Uterus (tissue), 4 donors: ENCODE results near the gene TMEM150A. TPM values are rescaled to one million over a fixed set of nuclear protein-coding genes. Genes with fewer than 3 reads are reported as not detected.
"Not testable (repeated sequence)": the region's sequence is repeated elsewhere in the genome, so short reads cannot be mapped to it uniquely, and the experiment has no call there.

ENCODE experiments used
- DNase-seq, 2 donors: peaks; one replicate each; pipeline ENCODE4 v3.0.0-alpha.2; 2019 to 2020
- H3K27ac ChIP-seq, 2 donors: fragments of 200-600 bp; sonication (generic); 1 replicate in 1 of 2; 2 replicates in 1 of 2; pipeline ENCODE4 v1.5.1; 2016 to 2018
- H3K27me3 ChIP-seq, 2 donors: fragments of 200-600 bp; sonication (generic); one replicate each; pipeline ENCODE4 v1.5.1; 2018 to 2019; ENCODE audit warnings: control low read depth in 1 of 2
- H3K36me3 ChIP-seq, 2 donors: fragments of 200-600 bp; sonication (generic); one replicate each; pipeline ENCODE4 v1.5.1; 2019; ENCODE audit warnings: control low read depth in 1 of 2
- H3K4me1 ChIP-seq, 2 donors: fragments of 200-600 bp; sonication (generic); one replicate each; pipeline ENCODE4 v1.5.1; 2018 to 2019; ENCODE audit warnings: control low read depth in 1 of 2
- H3K4me3 ChIP-seq, 2 donors: fragments of 200-600 bp; sonication (generic); 1 replicate in 1 of 2; 2 replicates in 1 of 2; pipeline ENCODE4 v1.5.1; 2018 to 2019; ENCODE audit warnings: mild to moderate bottlenecking in 1 of 2
- H3K9me3 ChIP-seq, 2 donors: fragments of 200-600 bp; sonication (generic); one replicate each; pipeline ENCODE4 v1.5.1; 2019; ENCODE audit warnings: control low read depth in 1 of 2
- POLR2A ChIP-seq, 2 donors: fragments of 450-650 bp; IDR thresholded peaks; one replicate each; pipeline ENCODE4 v1.6.1; 2016; ENCODE audit warnings: antibody characterized with exemption in 2 of 2, mild to moderate bottlenecking in 1 of 2, moderate library complexity in 1 of 2
- intact Hi-C: fragments of 100-400 bp; cut with DNase I; formaldehyde crosslinking; loops from one replicate; pipeline ENCODE4 v1.15.1; 2023; ENCODE audit warnings: low total_unique reads
- total RNA-seq, 4 donors: library from RNA; depleted of rRNA in 3 of 4; stranded (reverse); fragments of >200 nt in 3 of 4; gene quantifications; one replicate each; pipeline versions ENCODE4 v1.1.0 to v1.2.4, GENCODE V29; 2014 to 2023
- TF ChIP-seq, protein P1 (sequence below), 4 experiments: fragments of 200-600 bp in 2 of 4; fragments of 450-650 bp in 2 of 4; sonication (generic) in 2 of 4; IDR thresholded peaks; one replicate each; pipeline ENCODE4 v1.5.1; 2016 to 2019; ENCODE audit warnings: antibody characterized with exemption in 4 of 4, mild to moderate bottlenecking in 2 of 4, moderate library complexity in 1 of 4
- donor health status: DM: yes; HTN: yes; CAD: no.

TMEM150A gene
- total RNA-seq, 4 donors from 2014 or later: 2.6 to 24.1 (median 7.8) TPM; not detected in 1

GRCh38 chr2:85564144-85564563, 38.3 kb downstream of the TMEM150A start:
- no peak for DNase-seq
- Histone ChIP-seq H3K36me3 (no peaks in the 10 kb centered on the region), H3K4me1 (peaks cover 8 to 9% of the 10 kb centered on the region in 2 donors), H3K27me3 (no peaks in the 10 kb centered on the region), H3K9me3 (no peaks in the 10 kb centered on the region), H3K27ac (no peak overlapping the region), H3K4me3 (no peak overlapping the region)
- no peak for TF ChIP-seq POLR2A (IDR thresholded peaks at IDR 0.05)
- TF ChIP-seq, protein P1, sequence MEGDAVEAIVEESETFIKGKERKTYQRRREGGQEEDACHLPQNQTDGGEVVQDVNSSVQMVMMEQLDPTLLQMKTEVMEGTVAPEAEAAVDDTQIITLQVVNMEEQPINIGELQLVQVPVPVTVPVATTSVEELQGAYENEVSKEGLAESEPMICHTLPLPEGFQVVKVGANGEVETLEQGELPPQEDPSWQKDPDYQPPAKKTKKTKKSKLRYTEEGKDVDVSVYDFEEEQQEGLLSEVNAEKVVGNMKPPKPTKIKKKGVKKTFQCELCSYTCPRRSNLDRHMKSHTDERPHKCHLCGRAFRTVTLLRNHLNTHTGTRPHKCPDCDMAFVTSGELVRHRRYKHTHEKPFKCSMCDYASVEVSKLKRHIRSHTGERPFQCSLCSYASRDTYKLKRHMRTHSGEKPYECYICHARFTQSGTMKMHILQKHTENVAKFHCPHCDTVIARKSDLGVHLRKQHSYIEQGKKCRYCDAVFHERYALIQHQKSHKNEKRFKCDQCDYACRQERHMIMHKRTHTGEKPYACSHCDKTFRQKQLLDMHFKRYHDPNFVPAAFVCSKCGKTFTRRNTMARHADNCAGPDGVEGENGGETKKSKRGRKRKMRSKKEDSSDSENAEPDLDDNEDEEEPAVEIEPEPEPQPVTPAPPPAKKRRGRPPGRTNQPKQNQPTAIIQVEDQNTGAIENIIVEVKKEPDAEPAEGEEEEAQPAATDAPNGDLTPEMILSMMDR (IDR thresholded peaks at IDR 0.05): no peak
- intact Hi-C loops: no loop called here

- Histone ChIP-seq H3K4me1 (peaks cover 8 to 9% of the 10 kb centered on the region in 2 donors), H3K27ac (peak within 1 kb of the TSS; percentile 89 to 91), H3K9me3 (no peaks in the 10 kb centered on the region), H3K27me3 (no peaks in the 10 kb centered on the region), H3K36me3 (no peaks in the 10 kb centered on the region), H3K4me3 (peak within 1 kb of the TSS; percentile 81 to 91)
- TF ChIP-seq POLR2A (IDR thresholded peaks at IDR 0.05): peak; percentile 74 to 84
- TF ChIP-seq, protein P1 (IDR thresholded peaks at IDR 0.05): peak in 3 of 4 experiments; percentile 37 to 71 (median 61)
- intact Hi-C loops: no loop called here
- DNase-seq: peak; percentile 94 to 97
Observed at GRCh38 chr2:85561280-85562212, 41.0 kb downstream of the TMEM150A start, which contains the start of gene GGCX. Gene GGCX, minus strand, starts transcription at chr2:85561493. Its CDS starts 65 bp downstream, at chr2:85561428.

GRCh38 chr2:85560812-85561279, 41.7 kb downstream of the TMEM150A start:
- no peaks in the 10 kb centered on the region for H3K9me3 ChIP-seq
- peaks cover 8 to 9% of the 10 kb centered on the region in 2 donors for H3K4me1 ChIP-seq
- peak overlapping the region; percentile 81 to 91 for H3K4me3 ChIP-seq
- H3K27me3 ChIP-seq: no peaks in the 10 kb centered on the region
- H3K36me3 ChIP-seq: no peaks in the 10 kb centered on the region
- no peak for DNase-seq
- peak overlapping the region; percentile 89 to 91 for H3K27ac ChIP-seq
- TF ChIP-seq, protein P1 (IDR thresholded peaks at IDR 0.05): no peak
- TF ChIP-seq POLR2A (IDR thresholded peaks at IDR 0.05): no peak
- intact Hi-C loops: no loop called here

DNA sequence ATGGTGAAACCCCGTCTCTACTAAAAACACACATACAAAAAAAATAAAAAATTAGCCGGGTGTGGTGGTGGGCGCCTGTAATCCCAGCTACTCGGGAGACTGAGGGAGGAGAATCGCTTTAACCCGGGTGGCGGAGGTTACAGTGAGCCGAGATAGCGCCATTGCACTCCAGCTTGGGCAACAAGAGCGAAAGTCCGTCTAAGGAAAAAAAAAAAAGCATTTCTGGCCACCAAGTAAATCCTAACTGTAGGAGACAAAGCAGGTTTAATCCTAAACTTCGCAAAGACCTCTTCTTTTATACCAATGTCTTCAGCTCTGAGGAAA, 42.1 kb downstream of the TMEM150A start:
- H3K36me3 ChIP-seq, H3K27me3 ChIP-seq, DNase-seq, H3K4me1 ChIP-seq, intact Hi-C loops, H3K9me3 ChIP-seq: not testable (repeated sequence)
- H3K27ac ChIP-seq: peak overlapping the region in 1 of 2 donors; percentile 89
- peak overlapping the region; percentile 81 to 91 for H3K4me3 ChIP-seq

DNA sequence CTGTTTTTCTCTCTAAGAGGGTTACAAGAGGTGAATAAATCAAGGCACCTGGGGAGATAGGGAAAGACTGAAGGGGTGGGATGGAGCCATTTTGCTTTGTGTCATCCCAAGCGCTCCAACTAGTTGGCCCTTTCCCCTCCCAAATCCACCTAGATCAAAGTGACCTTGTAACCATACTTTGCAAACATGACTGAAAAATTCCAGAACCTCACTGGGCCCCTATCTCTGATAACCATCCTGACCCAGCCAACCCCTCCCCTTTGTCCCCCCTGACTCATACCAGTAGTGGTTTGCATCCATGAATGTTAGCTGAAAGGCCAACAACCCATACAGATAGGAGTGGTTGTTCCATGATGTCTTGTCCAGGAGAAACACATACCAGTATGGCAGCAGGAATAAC, 44.3 kb downstream of the TMEM150A start:
- no peaks in the 10 kb centered on the region for H3K36me3 ChIP-seq

GRCh38 chr2:85557130-85557529, 45.4 kb downstream of the TMEM150A start:
- no peak overlapping the region for H3K4me3 ChIP-seq
- no peaks in the 10 kb centered on the region for H3K27me3 ChIP-seq
- TF ChIP-seq, protein P1 (IDR thresholded peaks at IDR 0.05): no peak
- no peak for TF ChIP-seq POLR2A (IDR thresholded peaks at IDR 0.05)
- intact Hi-C loops: no loop called here
- no peaks in the 10 kb centered on the region for H3K36me3 ChIP-seq
- no peak for DNase-seq
- no peaks in the 10 kb centered on the region for H3K9me3 ChIP-seq
- peaks cover 8 to 9% of the 10 kb centered on the region in 2 donors for H3K4me1 ChIP-seq
- no peak overlapping the region for H3K27ac ChIP-seq

More for the DNA sequence above, 44.3 kb downstream of the TMEM150A start:
- intact Hi-C loops: no loop called here
- H3K27me3 ChIP-seq: no peaks in the 10 kb centered on the region
- DNase-seq: no peak
- H3K4me3 ChIP-seq: no peak overlapping the region
- no peaks in the 10 kb centered on the region for H3K9me3 ChIP-seq
- no peak overlapping the region for H3K27ac ChIP-seq
- TF ChIP-seq POLR2A (IDR thresholded peaks at IDR 0.05): no peak
- peaks cover 8 to 9% of the 10 kb centered on the region in 2 donors for H3K4me1 ChIP-seq
